HCT116 (cell line): ENCODE results near the gene GATAD2A. TPM values are rescaled to one million over a fixed set of nuclear protein-coding genes. Genes with fewer than 3 reads are reported as not detected.

Experiments
- ATAC-seq: fragments of 200-7000 bp; cut with Tn5 transposase; 2 replicates; pipeline ENCODE4 v1.9.1; 2020; ENCODE audit warnings: mild to moderate bottlenecking, moderate library complexity
- BruUV-seq: library from RNA; stranded (reverse); fragments of 400-500 nt; replicated peaks from 2 replicates; lab custom pipeline; 2021; lab: Mats Ljungman, UMichigan
- CTCF ChIA-PET: fragments of 300-600 bp; sonication (Branson Sonifier 250); formaldehyde crosslinking; loops from one replicate; lab custom pipeline; 2021; ENCODE audit warnings: antibody characterized with exemption; lab: Charles Lee
- POLR2A ChIA-PET: fragments of 300-600, 350-600 bp; sonication (Branson Sonifier 250); formaldehyde crosslinking; loops from one replicate; lab custom pipeline; 2021; ENCODE audit warnings: antibody characterized with exemption; lab: Charles Lee
- RAD21 ChIA-PET, 2 experiments: fragments of 300-600 bp; sonication (Branson Sonifier 250); formaldehyde crosslinking; loops; one replicate each; lab custom pipeline; 2023; ENCODE audit warnings: low total read pairs in 2 of 2; ENCODE audit not compliant: uncharacterized antibody in 2 of 2, unreplicated experiment in 2 of 2, low non-redundant PET in 1 of 2; lab: Charles Lee
- DNase-seq: peaks from one replicate; pipeline ENCODE4 v3.0.0-alpha.2; 2010; ENCODE audit warnings: low read depth, low spot score
- H2AFZ ChIP-seq: fragments of 200-600 bp; shearing (Covaris generic), sonication (generic); 2 replicates; pipeline ENCODE4 v1.6.1; 2017; ENCODE audit warnings: low read depth, mixed run types, mixed read lengths, antibody characterized with exemption, low read length; ENCODE audit not compliant: poor library complexity, severe bottlenecking
- H3K27ac ChIP-seq: 2 replicates; pipeline ENCODE4 v1.5.1; 2012; ENCODE audit warnings: low read depth, low read length
- H3K27me3 ChIP-seq: fragments of 200-600 bp; sonication (generic); 2 replicates; pipeline ENCODE4 v1.6.1; 2016; ENCODE audit warnings: mixed run types, low read length, mixed read lengths; ENCODE audit not compliant: insufficient read depth
- H3K36me3 ChIP-seq, 2 experiments: fragments of 200-500 bp in 1 of 2; fragments of 200-600 bp in 1 of 2; sonication (Bioruptor generic) in 1 of 2; sonication (generic) in 1 of 2; 2 replicates each; pipeline versions ENCODE4 v1.5.1 to v1.6.1; 2014 to 2016; ENCODE audit warnings: low read length in 2 of 2, inconsistent platforms in 1 of 2, mixed read lengths in 1 of 2, mixed run types in 1 of 2; ENCODE audit not compliant: insufficient read depth in 2 of 2, control insufficient read depth in 1 of 2
- H3K4me1 ChIP-seq, 2 experiments: fragments of 200-600 bp in 1 of 2; sonication (generic) in 1 of 2; 2 replicates each; pipeline versions ENCODE4 v1.5.1 to v1.6.1; 2012 to 2017; ENCODE audit warnings: low read length in 2 of 2, inconsistent platforms in 1 of 2, mild to moderate bottlenecking in 1 of 2, mixed read lengths in 1 of 2, mixed run types in 1 of 2, moderate library complexity in 1 of 2; ENCODE audit not compliant: insufficient read depth in 2 of 2, control insufficient read depth in 1 of 2
- H3K4me2 ChIP-seq: fragments of 200-600 bp; sonication (generic); 2 replicates; pipeline ENCODE4 v1.6.1; 2017; ENCODE audit warnings: mixed run types, low read length, mixed read lengths
- H3K4me3 ChIP-seq, 2 experiments: fragments of 200-600 bp in 1 of 2; sonication (generic) in 1 of 2; replicated peaks in 1 of 2; 2 replicates each; pipeline ENCODE4 v1.5.1; 2011 to 2016; ENCODE audit warnings: low read length in 2 of 2, control low read depth in 1 of 2, low read depth in 1 of 2, mild to moderate bottlenecking in 1 of 2, mixed read lengths in 1 of 2, mixed run types in 1 of 2
- H3K79me2 ChIP-seq: fragments of 200-600 bp; sonication (generic); 2 replicates; pipeline ENCODE4 v1.6.1; 2017; ENCODE audit warnings: mild to moderate bottlenecking, mixed run types, low read length, moderate library complexity, mixed read lengths; ENCODE audit not compliant: insufficient read depth
- H3K9ac ChIP-seq: fragments of 200-600 bp; sonication (generic); 2 replicates; pipeline ENCODE4 v1.6.1; 2016; ENCODE audit warnings: low read length, mixed read lengths
- H3K9me2 ChIP-seq: fragments of 200-600 bp; sonication (generic), shearing (Covaris generic); 2 replicates; pipeline ENCODE4 v1.6.1; 2017; ENCODE audit warnings: mixed run types, mild to moderate bottlenecking, moderate library complexity; ENCODE audit not compliant: insufficient read depth
- H3K9me3 ChIP-seq, 2 experiments: fragments of 200-500 bp in 1 of 2; fragments of 200-600 bp in 1 of 2; sonication (Bioruptor generic) in 1 of 2; sonication (generic) in 1 of 2; 2 replicates each; pipeline ENCODE4 v1.6.1; 2014 to 2017; ENCODE audit warnings: low read length in 2 of 2, mixed read lengths in 2 of 2, inconsistent platforms in 1 of 2, low read depth in 1 of 2, mild to moderate bottlenecking in 1 of 2, mixed run types in 1 of 2, moderate library complexity in 1 of 2; ENCODE audit not compliant: control insufficient read depth in 1 of 2, insufficient read depth in 1 of 2
- H4K20me1 ChIP-seq: fragments of 200-600 bp; sonication (generic), shearing (Covaris generic); 2 replicates; pipeline ENCODE4 v1.6.1; 2017; ENCODE audit warnings: mixed run types, mild to moderate bottlenecking, moderate library complexity; ENCODE audit not compliant: insufficient read depth
- CBX3 ChIP-seq: IDR thresholded peaks from 2 replicates; pipeline ENCODE4 v1.6.1; 2012; ENCODE audit warnings: low read depth
- FOSL1 ChIP-seq: IDR thresholded peaks from 2 replicates; pipeline ENCODE4 v1.6.1; 2012; ENCODE audit warnings: low read depth
- POLR2A ChIP-seq: IDR thresholded peaks from 2 replicates; pipeline ENCODE4 v1.7.0; 2011; ENCODE audit warnings: borderline replicate concordance; ENCODE audit not compliant: insufficient read depth, insufficient read length; ENCODE audit errors: extremely low read depth
- ZFX ChIP-seq: fragments of 450-650 bp; IDR thresholded peaks from 2 replicates; pipeline ENCODE4 v1.6.1; 2017
- intact Hi-C: fragments of 100-400 bp; cut with micrococcal nuclease; formaldehyde crosslinking; loops from 2 replicates; pipeline ENCODE4 v1.10.0; 2022
- total RNA-seq: library from RNA; stranded (reverse); gene quantifications from one replicate; pipeline ENCODE4 v1.2.1, GENCODE V29; 2021; ENCODE audit not compliant: unreplicated experiment
- TF ChIP-seq, protein P1 (sequence below): IDR thresholded peaks from 2 replicates; pipeline ENCODE4 v1.6.1; 2011; ENCODE audit warnings: mild to moderate bottlenecking, low read length, moderate library complexity; ENCODE audit not compliant: insufficient replicate concordance; ENCODE audit errors: extremely low read depth

GATAD2A gene
- total RNA-seq, 1 experiment from 2014 or later, result 130 TPM

GRCh38 chr19:19544954-19545591 is 139.6 kb downstream of the GATAD2A start:
- POLR2A ChIA-PET, result no interaction called here
- RAD21 ChIA-PET, result no interaction called here
- DNase-seq (no peak), ATAC-seq (no peak)
- no peak overlapping the region for H3K9ac ChIP-seq
- H3K4me1 ChIP-seq, result peaks cover 10 to 18% of the 10 kb centered on the region in 2 experiments
- no TSS peak for BruUV-seq
- TF ChIP-seq FOSL1 (no peak), ZFX (no peak)
- TF ChIP-seq, protein P1, sequence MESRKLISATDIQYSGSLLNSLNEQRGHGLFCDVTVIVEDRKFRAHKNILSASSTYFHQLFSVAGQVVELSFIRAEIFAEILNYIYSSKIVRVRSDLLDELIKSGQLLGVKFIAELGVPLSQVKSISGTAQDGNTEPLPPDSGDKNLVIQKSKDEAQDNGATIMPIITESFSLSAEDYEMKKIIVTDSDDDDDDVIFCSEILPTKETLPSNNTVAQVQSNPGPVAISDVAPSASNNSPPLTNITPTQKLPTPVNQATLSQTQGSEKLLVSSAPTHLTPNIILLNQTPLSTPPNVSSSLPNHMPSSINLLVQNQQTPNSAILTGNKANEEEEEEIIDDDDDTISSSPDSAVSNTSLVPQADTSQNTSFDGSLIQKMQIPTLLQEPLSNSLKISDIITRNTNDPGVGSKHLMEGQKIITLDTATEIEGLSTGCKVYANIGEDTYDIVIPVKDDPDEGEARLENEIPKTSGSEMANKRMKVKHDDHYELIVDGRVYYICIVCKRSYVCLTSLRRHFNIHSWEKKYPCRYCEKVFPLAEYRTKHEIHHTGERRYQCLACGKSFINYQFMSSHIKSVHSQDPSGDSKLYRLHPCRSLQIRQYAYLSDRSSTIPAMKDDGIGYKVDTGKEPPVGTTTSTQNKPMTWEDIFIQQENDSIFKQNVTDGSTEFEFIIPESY, result no peak
- H3K27me3 ChIP-seq, result no peaks in the 10 kb centered on the region
- intact Hi-C loops, result loop anchor here (10.0 kb wide), 1 partner anchor 230 kb away; no protein-coding TSS in a partner anchor
- H3K9me2 ChIP-seq, result no peaks in the 10 kb centered on the region
- no peaks in the 10 kb centered on the region for H3K79me2 ChIP-seq
- no peak overlapping the region for H3K4me3 ChIP-seq
- H3K4me2 ChIP-seq, result no peak overlapping the region
- no peaks in the 10 kb centered on the region for H3K36me3 ChIP-seq
- H2AFZ ChIP-seq, result no peak overlapping the region
- H4K20me1 ChIP-seq, result no peaks in the 10 kb centered on the region
- no peaks in the 10 kb centered on the region for H3K9me3 ChIP-seq
- H3K27ac ChIP-seq, result no peak overlapping the region
- CTCF ChIA-PET, result no interaction called here

DNA sequence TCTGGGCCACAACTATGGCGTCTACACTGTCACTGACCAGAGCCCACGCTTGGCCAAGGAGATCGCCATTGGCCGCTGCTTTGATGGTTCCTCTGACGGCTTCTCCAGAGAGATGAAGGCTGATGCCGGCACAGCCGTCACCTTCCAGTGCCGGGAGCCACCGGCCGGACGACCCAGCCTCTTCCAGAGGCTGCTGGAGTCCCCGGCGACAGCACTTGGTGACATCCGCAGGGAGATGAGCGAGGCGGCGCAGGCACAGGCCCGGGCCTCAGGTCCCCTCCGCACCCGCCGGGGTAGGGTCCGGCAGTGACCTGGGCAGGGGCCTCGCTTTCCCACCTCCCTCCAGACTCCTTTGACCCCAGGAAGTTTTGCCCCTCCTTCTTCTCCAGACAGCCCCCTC is 140.2 kb downstream of the GATAD2A start:
- POLR2A ChIA-PET, result no interaction called here
- intact Hi-C loops, result loop anchor here (10.0 kb wide), 1 partner anchor 229 kb away; no protein-coding TSS in a partner anchor

More for the DNA sequence above, 140.2 kb downstream of the GATAD2A start:
- Histone ChIP-seq H3K9me2 (no peaks in the 10 kb centered on the region), H3K9ac (no peak overlapping the region), H3K4me1 (peaks cover 7 to 12% of the 10 kb centered on the region in 2 experiments), H3K79me2 (no peaks in the 10 kb centered on the region), H3K27ac (no peak overlapping the region), H3K36me3 (no peaks in the 10 kb centered on the region), H2AFZ (no peak overlapping the region), H3K9me3 (no peaks in the 10 kb centered on the region), H3K27me3 (no peaks in the 10 kb centered on the region), H3K4me3 (no peak overlapping the region), H4K20me1 (no peaks in the 10 kb centered on the region), H3K4me2 (no peak overlapping the region)
- ChIA-PET RAD21 (no interaction called here), CTCF (no interaction called here)
- no TSS peak for BruUV-seq
- DNase-seq (no peak), ATAC-seq (no peak)
- TF ChIP-seq, protein P1, result no peak
- no peak for TF ChIP-seq CBX3
- TF ChIP-seq FOSL1, result no peak
- TF ChIP-seq POLR2A, result no peak
